Activated CD8-positive, alpha-beta memory T cell treated with anti-CD3 and anti-CD28 coated beads, Interleukin-2, amount 50 U/mL, for 4 hours (primary cell): ENCODE results near the gene TRIM29.
"Not testable (repeated sequence)": the region's sequence is repeated elsewhere in the genome, so short reads cannot be mapped to it uniquely, and the experiment has no call there.

Experiments used
- DNase-seq: peaks from one replicate; pipeline ENCODE4 v3.0.0-alpha.2; 2020

Gene TRIM29

GRCh38 chr11:120172054-120172911 is 34.4 kb upstream of the TRIM29 start:
- peak; percentile 37 for DNase-seq

- DNase-seq, result no peak
Observed at GRCh38 chr11:120170741-120171261, 32.9 kb upstream of the TRIM29 start.

DNA sequence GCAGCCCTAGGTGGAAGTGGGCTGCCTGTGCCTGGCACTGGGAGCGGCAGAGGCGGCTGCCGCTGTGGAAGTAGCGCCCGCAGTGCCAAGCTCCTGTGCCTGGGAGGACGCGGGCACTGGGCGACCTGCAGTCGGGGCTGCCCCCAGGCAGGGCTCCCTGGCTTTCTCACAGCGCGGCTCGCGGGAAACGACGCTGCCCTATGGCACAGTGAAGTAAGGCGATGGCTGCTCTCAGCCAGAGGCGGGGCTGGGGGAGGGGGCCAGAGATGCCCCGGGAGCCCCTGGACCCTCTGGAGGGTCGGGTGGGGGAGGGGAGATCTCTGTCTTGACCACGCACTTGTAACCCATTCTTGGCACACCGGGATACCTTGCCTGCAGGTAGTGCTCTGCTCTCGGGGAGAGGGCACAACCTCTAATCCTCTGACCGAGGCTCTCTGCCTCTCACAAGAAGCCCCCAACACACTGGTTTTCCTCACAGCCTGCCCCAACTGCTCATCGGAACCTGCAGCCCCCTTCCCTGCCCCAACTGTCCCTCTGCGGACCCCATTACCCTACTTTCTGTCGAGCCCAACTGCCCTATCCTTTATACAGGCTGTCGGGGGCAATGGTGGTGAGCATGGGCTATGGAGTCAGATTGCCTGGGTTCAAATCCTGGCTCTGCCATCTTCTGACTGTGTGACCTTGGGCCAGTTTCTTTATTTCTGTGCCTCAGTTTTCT is 32.2 kb upstream of the TRIM29 start:
- DNase-seq, result no peak

- peak; percentile 54 for DNase-seq
Observed at GRCh38 chr11:120168960-120169681, 31.2 kb upstream of the TRIM29 start.

GRCh38 chr11:120168108-120168959 is 30.4 kb upstream of the TRIM29 start:
- no peak for DNase-seq

DNA sequence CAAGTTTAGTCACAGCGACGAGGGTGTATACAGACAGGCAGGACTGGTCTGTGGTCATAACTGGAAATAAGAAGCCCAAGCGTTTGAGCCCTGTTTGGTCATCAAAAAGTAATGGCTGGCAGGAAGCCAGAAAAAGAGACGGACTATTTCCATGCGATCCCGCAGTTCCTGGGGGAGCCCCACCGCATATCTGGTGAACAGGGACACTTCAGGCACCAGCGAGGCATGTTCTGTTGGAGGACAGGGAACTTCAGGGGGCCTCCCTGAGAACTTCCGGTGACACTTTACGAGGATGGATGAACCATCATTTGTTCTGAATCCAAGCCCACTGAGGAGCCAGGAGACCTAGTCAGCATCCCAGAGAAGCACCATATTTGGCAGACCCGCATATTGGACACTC is 29.7 kb upstream of the TRIM29 start:
- DNase-seq, result no peak

GRCh38 chr11:120160436-120160835 is 22.5 kb upstream of the TRIM29 start:
- no peak for DNase-seq

DNA sequence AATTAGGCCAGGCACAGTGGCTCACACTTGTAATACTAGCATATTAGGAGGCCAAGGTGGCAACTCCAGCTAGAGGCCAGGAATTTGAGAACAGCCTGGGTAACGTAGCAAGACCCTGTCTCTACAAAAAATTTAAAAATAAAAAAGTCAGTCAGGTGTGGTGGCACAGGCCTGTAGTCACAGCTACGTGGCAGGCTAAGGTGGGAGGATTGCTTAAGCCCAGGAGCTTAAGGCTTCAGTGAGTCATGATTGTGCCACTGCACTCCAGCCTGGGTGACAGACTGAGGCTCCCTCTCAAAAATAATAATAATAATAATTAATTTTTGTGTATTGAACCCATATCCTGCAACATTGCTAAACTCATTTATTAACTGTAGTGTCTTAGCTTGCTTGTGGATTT is 15.3 kb upstream of the TRIM29 start:
- no peak for DNase-seq

GRCh38 chr11:120151536-120151935 is 13.6 kb upstream of the TRIM29 start:
- DNase-seq, result no peak

DNA sequence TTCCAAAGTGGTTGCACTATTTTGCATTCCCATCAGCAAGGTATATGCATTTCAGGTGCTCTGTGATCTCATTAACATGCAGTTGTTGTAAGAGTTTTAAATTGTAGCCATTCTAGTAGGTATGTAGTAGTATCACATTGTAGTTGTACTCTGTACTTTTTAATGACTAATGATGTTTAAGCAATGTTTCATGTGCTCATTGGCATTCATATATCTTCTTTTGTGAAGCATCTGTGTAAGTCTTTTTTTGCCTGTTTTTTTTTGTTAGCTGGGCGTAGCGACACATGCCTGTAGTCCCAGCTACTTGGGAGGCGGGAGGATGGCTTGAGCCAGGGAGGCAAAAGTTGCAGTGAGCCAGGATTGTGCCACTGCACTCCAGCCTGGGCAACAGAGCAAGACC is 11.3 kb upstream of the TRIM29 start:
- DNase-seq, result no peak

DNA sequence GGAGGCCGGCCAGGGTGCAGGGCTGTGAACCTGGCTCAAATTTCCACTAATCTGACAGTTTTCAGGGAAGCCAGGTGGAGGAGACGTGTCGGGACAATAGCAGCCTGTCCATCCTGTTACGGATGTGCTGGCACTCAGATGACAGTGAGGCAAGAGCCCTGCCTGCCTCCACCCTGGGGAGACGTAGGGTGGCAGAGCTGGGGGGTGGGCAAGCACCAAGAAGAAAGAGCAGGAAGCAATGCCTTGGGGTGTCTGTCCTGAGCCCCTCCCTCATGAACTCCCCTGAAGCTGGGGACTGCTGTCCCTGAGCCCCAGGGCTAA is 10.0 kb upstream of the TRIM29 start:
- no peak for DNase-seq

GRCh38 chr11:120147094-120147949 is 9.4 kb upstream of the TRIM29 start:
- no peak for DNase-seq

DNA sequence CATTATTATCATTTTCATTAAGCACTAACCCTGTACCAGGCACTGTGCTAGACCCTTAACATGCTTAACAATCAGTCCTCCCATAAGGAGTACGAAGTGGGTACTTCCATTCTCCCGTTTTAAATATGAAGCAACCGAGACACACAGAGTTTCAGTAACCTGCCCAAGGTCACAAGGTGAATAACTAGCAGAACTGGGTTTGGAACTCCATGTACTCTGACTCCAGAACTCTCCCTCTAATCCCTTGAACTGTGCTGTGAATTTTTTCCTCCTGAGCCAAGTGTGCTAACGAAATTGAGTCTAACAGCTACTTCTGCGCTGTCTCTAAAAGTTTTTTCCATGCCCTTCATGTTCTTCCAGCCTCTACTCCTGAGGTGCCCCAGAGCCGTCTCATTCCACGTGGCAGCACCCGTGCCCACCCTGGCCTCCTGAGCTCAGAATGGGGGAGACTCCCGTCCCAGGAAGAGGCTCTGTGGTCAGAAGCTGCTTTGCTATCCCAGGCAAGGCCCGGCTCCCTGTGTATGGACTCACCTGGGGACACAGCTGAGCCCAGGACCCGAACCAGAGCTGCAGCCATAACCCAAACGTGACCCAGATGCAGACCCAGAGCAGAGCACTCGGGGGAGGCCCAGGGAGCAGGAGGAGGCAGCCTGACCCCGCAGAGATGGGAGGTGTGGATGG is 8.6 kb upstream of the TRIM29 start:
- DNase-seq, result no peak

GRCh38 chr11:120144501-120144900 is 6.6 kb upstream of the TRIM29 start:
- no peak for DNase-seq

DNA sequence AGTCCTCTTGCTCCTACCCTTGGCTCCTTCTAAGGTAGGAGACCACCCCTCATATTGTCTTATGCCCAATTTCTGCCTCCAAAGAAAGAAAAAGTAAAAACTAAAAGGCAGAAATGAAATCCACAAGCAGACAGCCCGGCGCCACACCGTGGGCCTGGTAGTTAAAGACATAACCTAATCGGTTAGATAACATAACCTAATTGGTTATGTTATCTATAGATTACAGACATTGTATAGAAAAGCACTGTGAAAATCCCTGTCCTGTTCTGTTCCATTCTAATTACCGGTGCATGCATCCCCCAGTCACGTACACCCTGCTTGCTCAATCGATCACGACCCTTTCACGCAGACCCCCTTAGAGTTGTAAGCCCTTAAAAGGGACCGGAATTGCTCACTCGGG is 5.6 kb upstream of the TRIM29 start:
- DNase-seq, result not testable (repeated sequence)

DNA sequence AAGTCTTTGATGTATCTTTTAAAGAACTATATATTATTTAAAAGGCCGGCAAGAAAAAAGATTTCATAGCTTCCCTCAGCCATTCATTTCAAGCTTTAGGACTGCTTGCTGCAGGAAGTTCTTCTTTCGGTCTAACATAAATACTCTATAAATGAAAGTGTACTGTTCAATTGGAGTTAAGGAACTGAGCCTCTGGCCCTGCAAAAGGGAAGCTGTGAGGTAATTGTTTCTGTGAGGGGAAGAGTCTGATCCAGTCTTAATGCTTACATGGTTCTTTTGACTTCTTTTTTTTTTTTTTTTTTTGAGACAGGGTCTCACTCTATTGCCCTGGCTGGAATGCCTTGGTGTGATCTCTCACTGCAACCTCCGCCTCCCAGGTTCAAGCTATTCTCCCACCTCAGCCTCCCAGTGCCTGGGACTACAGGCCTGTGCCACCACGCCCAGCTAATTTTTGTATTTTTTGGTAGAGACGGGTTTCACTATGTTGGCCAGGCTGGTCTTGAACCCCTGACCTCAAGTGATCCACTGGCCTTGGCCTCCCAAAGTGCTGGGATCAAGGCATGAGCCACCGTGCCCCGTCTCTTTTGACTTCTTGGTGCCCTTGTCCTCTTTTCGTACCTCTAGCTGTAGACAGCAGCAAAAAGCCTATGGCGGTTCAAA is 4.7 kb upstream of the TRIM29 start:
- no peak for DNase-seq

DNA sequence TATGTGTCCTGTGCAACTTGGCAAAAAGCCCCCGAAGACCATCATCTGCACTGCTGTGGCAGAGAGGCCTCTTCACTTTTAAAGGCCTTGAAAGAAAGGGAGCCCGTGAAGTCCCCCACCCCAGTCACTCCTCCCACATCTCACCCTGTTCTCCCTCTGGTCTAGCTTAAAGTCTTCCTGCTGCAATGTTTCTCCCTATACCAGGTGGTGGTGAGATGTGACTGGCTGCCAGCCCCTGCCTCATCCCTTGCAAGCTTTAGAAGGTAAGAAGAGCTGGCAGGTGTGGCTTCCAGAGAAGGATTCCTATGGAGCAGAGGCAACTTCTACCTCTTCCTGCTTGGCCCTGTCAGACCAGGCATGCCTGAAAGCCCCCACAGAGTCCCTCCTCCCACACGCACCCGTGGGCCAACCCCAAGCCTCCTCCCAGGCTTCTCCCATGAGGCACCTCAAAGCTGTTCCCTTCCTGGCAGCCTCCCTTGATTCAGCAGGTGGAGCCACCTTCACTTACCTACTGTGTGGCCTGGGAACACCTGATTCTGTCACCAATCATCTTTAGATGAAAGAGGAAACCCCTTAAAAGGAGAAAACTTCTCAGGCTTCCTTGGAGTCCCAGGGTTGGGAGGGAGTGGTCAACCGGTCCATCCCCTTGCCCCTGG is 4.0 kb upstream of the TRIM29 start:
- no peak for DNase-seq

DNA sequence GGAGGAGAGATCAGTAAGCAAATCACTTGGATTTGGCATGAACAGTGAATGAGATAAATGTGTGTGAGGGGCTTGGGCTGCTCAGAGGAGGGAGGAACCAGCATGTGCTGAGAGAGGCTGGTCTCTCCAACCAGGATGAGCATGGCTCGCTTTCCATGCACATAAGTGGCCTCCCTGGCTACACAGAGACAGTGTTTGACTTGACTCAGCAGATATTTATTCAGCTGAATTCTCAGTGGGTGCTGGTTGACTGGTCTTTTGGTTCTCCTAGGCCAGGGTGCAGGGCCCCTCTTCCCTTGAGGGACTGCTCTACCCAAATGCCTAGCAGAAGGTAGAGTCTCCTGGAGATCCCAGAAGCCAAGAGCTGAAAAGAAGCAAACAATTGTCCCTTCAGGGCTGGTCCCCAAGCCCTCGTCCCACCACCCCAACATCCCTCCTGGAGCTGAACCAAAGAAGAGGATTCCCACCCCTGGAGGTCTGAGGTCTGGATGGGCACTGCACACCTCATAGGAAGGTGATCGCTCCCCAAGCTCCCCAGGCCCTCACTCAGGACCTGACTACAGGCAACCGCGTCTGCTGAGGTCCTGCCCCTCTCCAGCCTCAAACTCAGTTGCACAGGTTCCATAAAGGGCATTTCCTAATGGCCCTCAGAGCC is 3.3 kb upstream of the TRIM29 start:
- DNase-seq, result no peak

GRCh38 chr11:120139316-120140069 is 1.6 kb upstream of the TRIM29 start:
- no peak for DNase-seq
